Loucy (cell line): ENCODE results near the gene CUL3.

ENCODE experiments used
- H2AFZ ChIP-seq: fragments of 200-600 bp; sonication (generic); 2 replicates; pipeline ENCODE4 v1.6.0; 2016; ENCODE audit warnings: antibody characterized with exemption, mild to moderate bottlenecking, low read length, moderate library complexity
- H3F3A ChIP-seq: fragments of 200-600 bp; 2 replicates; pipeline ENCODE4 v1.6.0; 2016; ENCODE audit warnings: antibody characterized with exemption, low read depth, mild to moderate bottlenecking
- H3K27me3 ChIP-seq: fragments of 200-600 bp; sonication (generic); 2 replicates; pipeline ENCODE4 v1.6.1; 2014; ENCODE audit warnings: low read length, mild to moderate bottlenecking; ENCODE audit not compliant: insufficient read depth, poor library complexity, severe bottlenecking
- H3K36me3 ChIP-seq: fragments of 200-600 bp; sonication (generic); 2 replicates; pipeline ENCODE4 v1.6.1; 2016; ENCODE audit warnings: low read length; ENCODE audit not compliant: insufficient read depth
- H3K4me1 ChIP-seq: fragments of 200-600 bp; sonication (generic); 2 replicates; pipeline ENCODE4 v1.5.1; 2014; ENCODE audit warnings: low read length, mild to moderate bottlenecking; ENCODE audit not compliant: insufficient read depth, poor library complexity, severe bottlenecking
- H3K4me2 ChIP-seq: fragments of 200-600 bp; sonication (generic); 2 replicates; pipeline ENCODE4 v1.6.0; 2014; ENCODE audit warnings: antibody characterized with exemption, low read length, low read depth, mild to moderate bottlenecking; ENCODE audit not compliant: poor library complexity, severe bottlenecking
- H3K4me3 ChIP-seq: fragments of 200-600 bp; sonication (generic); 2 replicates; pipeline ENCODE4 v1.5.1; 2014; ENCODE audit warnings: low read length, mild to moderate bottlenecking, mixed read lengths; ENCODE audit not compliant: poor library complexity, severe bottlenecking
- H3K79me2 ChIP-seq: fragments of 200-600 bp; sonication (generic); 2 replicates; pipeline ENCODE4 v1.6.1; 2014; ENCODE audit warnings: low read length; ENCODE audit not compliant: insufficient read depth
- H3K9ac ChIP-seq: fragments of 200-600 bp; sonication (generic); 2 replicates; pipeline ENCODE4 v1.6.0; 2014; ENCODE audit warnings: mild to moderate bottlenecking, low read depth, low read length, moderate library complexity; ENCODE audit not compliant: poor library complexity, severe bottlenecking
- H3K9me2 ChIP-seq: fragments of 200-600 bp; sonication (generic); replicated peaks from 2 replicates; pipeline ENCODE4 v1.6.1; 2016; ENCODE audit warnings: low read depth, low read length, mixed read lengths
- H3K9me3 ChIP-seq: fragments of 200-600 bp; sonication (generic); 2 replicates; pipeline ENCODE4 v1.6.1; 2014; ENCODE audit warnings: mild to moderate bottlenecking, antibody characterized with exemption, low read length, low read depth; ENCODE audit not compliant: insufficient read depth
- H4K20me1 ChIP-seq: fragments of 200-600 bp; sonication (generic); 2 replicates; pipeline ENCODE4 v1.6.0; 2014; ENCODE audit warnings: antibody characterized with exemption, low read length, mild to moderate bottlenecking; ENCODE audit not compliant: insufficient read depth, poor library complexity, severe bottlenecking
- EZH2phosphoT487 ChIP-seq: fragments of 200-600 bp; IDR thresholded peaks from 2 replicates; pipeline ENCODE4 v1.6.1; 2018; ENCODE audit warnings: antibody characterized with exemption, mild to moderate bottlenecking, moderate library complexity, borderline replicate concordance
- TF ChIP-seq, protein P1 (sequence below): fragments of 200-600 bp; sonication (generic); conservative IDR thresholded peaks from 2 replicates; pipeline ENCODE4 v1.5.1; 2014; ENCODE audit warnings: mild to moderate bottlenecking, antibody characterized with exemption, low read length

Gene CUL3

DNA sequence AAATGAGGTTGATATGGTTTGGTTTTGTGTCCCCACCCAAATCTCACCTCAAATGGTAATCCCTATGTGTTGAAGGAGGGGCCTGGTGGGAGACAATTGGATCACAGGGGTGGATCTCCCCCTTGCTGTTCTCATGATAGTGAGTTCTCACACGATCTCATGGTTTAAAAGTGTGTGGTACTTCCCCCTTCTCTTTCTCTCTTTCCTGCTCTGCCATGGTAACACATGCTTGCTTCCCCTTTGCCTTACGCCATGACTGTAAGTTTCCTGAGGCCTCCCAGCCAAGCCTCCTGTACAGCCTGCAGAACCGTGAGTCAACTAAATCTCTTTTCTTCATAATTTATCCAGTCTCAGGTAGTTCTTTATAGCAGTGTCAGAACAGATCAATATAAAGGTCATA lies 158.5 kb downstream of the CUL3 start:
- Histone ChIP-seq H3K9ac (no peak overlapping the region), H3F3A (no peaks in the 10 kb centered on the region), H3K4me2 (no peak overlapping the region), H3K4me1 (peaks cover 19% of the 10 kb centered on the region), H3K27me3 (no peaks in the 10 kb centered on the region), H3K4me3 (no peak overlapping the region), H3K79me2 (no peaks in the 10 kb centered on the region), H4K20me1 (no peaks in the 10 kb centered on the region), H3K9me2 (no peaks in the 10 kb centered on the region), H3K9me3 (no peaks in the 10 kb centered on the region; the same call in 1 of the 2 replicates), H3K36me3 (no peaks in the 10 kb centered on the region), H2AFZ (no peak overlapping the region)
- TF ChIP-seq, protein P1, sequence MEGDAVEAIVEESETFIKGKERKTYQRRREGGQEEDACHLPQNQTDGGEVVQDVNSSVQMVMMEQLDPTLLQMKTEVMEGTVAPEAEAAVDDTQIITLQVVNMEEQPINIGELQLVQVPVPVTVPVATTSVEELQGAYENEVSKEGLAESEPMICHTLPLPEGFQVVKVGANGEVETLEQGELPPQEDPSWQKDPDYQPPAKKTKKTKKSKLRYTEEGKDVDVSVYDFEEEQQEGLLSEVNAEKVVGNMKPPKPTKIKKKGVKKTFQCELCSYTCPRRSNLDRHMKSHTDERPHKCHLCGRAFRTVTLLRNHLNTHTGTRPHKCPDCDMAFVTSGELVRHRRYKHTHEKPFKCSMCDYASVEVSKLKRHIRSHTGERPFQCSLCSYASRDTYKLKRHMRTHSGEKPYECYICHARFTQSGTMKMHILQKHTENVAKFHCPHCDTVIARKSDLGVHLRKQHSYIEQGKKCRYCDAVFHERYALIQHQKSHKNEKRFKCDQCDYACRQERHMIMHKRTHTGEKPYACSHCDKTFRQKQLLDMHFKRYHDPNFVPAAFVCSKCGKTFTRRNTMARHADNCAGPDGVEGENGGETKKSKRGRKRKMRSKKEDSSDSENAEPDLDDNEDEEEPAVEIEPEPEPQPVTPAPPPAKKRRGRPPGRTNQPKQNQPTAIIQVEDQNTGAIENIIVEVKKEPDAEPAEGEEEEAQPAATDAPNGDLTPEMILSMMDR: no peak
- TF ChIP-seq EZH2phosphoT487: no peak

DNA sequence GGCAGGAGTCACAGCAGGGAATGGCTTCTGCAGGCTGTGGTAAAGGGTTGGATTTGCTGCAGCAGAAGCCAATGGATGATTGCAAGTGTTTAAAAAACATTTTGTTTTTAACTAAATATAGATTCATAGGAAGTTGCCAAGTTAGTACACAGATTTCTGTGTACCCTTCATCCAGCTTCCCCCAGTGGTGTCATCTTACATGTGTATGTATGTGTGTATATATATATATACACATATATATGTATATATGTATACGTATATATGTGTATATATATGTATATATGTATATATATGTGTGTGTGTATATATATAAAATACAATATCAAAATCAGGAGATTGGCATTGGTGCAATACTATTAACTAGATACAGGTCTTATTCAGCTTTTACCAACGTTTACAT lies 164.1 kb downstream of the CUL3 start:
- Histone ChIP-seq H3K4me3 (no peak overlapping the region), H4K20me1 (no peaks in the 10 kb centered on the region), H2AFZ (no peak overlapping the region), H3K27me3 (no peaks in the 10 kb centered on the region), H3F3A (no peaks in the 10 kb centered on the region), H3K4me2 (no peak overlapping the region), H3K79me2 (no peaks in the 10 kb centered on the region), H3K4me1 (no peaks in the 10 kb centered on the region), H3K9me3 (no peaks in the 10 kb centered on the region), H3K36me3 (no peaks in the 10 kb centered on the region), H3K9ac (no peak overlapping the region), H3K9me2 (no peaks in the 10 kb centered on the region)
- TF ChIP-seq EZH2phosphoT487: no peak
- TF ChIP-seq, protein P1: no peak
